Muscle layer of duodenum (tissue), 2 donors: Measurements from ENCODE around the gene PMM2.

Source experiments
- H3K27ac ChIP-seq: one replicate; pipeline ENCODE4 v1.7.0; 2013; ENCODE audit warnings: mild to moderate bottlenecking, low read length
- H3K27me3 ChIP-seq: one replicate; pipeline ENCODE4 v1.7.0; 2013; ENCODE audit warnings: low read depth, mild to moderate bottlenecking, control low read depth, low read length
- H3K36me3 ChIP-seq, 2 donors: one replicate each; pipeline ENCODE4 v1.7.0; 2013; ENCODE audit warnings: low read length in 2 of 2, control low read depth in 1 of 2, mild to moderate bottlenecking in 1 of 2; ENCODE audit not compliant: insufficient read depth in 2 of 2, control insufficient read depth in 1 of 2
- H3K4me1 ChIP-seq, 2 donors: one replicate each; pipeline ENCODE4 v1.7.0; 2013; ENCODE audit warnings: low read length in 2 of 2, mild to moderate bottlenecking in 2 of 2, control low read depth in 1 of 2, moderate library complexity in 1 of 2; ENCODE audit not compliant: insufficient read depth in 2 of 2, control insufficient read depth in 1 of 2
- H3K4me3 ChIP-seq, 2 donors: one replicate each; pipeline ENCODE4 v1.7.0; 2013; ENCODE audit warnings: low read length in 2 of 2, low read depth in 1 of 2, mild to moderate bottlenecking in 1 of 2
- H3K9me3 ChIP-seq, 2 donors: one replicate each; pipeline ENCODE4 v1.7.0; 2013; ENCODE audit warnings: low read length in 2 of 2, control low read depth in 1 of 2, mild to moderate bottlenecking in 1 of 2; ENCODE audit not compliant: control insufficient read depth in 1 of 2
- donor health status: healthy.

PMM2 gene

GRCh38 chr16:8806272-8806983, 8.8 kb downstream of the PMM2 start:
- Histone ChIP-seq H3K36me3 (peaks cover 67 to 83% of the 10 kb centered on the region in 2 donors), H3K9me3 (no peaks in the 10 kb centered on the region), H3K4me1 (no peaks in the 10 kb centered on the region), H3K27ac (no peak overlapping the region), H3K4me3 (no peak overlapping the region), H3K27me3 (no peaks in the 10 kb centered on the region)

- Histone ChIP-seq H3K27me3 (no peaks in the 10 kb centered on the region), H3K9me3 (no peaks in the 10 kb centered on the region), H3K4me3 (no peak overlapping the region), H3K36me3 (peaks cover 69 to 85% of the 10 kb centered on the region in 2 donors), H3K4me1 (no peaks in the 10 kb centered on the region), H3K27ac (no peak overlapping the region)
These were observed 9.6 kb downstream of the PMM2 start for GRCh38 chr16:8807189-8807588.

GRCh38 chr16:8808009-8808408, 10.4 kb downstream of the PMM2 start:
- peaks cover 69 to 86% of the 10 kb centered on the region in 2 donors for H3K36me3 ChIP-seq
- H3K9me3 ChIP-seq = no peaks in the 10 kb centered on the region
- no peaks in the 10 kb centered on the region for H3K27me3 ChIP-seq
- H3K27ac ChIP-seq = no peak overlapping the region
- H3K4me1 ChIP-seq = no peaks in the 10 kb centered on the region
- no peak overlapping the region for H3K4me3 ChIP-seq

GRCh38 chr16:8808613-8809353, 11.1 kb downstream of the PMM2 start:
- H3K36me3 ChIP-seq = peaks cover 72 to 90% of the 10 kb centered on the region in 2 donors
- no peak overlapping the region for H3K27ac ChIP-seq
- no peak overlapping the region for H3K4me3 ChIP-seq
- no peaks in the 10 kb centered on the region for H3K4me1 ChIP-seq
- H3K27me3 ChIP-seq = no peaks in the 10 kb centered on the region
- no peaks in the 10 kb centered on the region for H3K9me3 ChIP-seq

- Histone ChIP-seq H3K36me3 (peaks cover 70 to 83% of the 10 kb centered on the region in 2 donors), H3K4me3 (no peak overlapping the region), H3K27ac (no peak overlapping the region)
These were observed 14.7 kb downstream of the PMM2 start for GRCh38 chr16:8812162-8812843.

GRCh38 chr16:8814095-8814806, 16.6 kb downstream of the PMM2 start:
- Histone ChIP-seq H3K27ac (no peak overlapping the region), H3K4me1 (no peaks in the 10 kb centered on the region), H3K9me3 (no peaks in the 10 kb centered on the region), H3K4me3 (no peak overlapping the region), H3K27me3 (no peaks in the 10 kb centered on the region), H3K36me3 (peaks cover 65 to 75% of the 10 kb centered on the region in 2 donors)

More at GRCh38 chr16:8812162-8812843, 14.7 kb downstream of the PMM2 start:
- Histone ChIP-seq H3K4me1 (no peaks in the 10 kb centered on the region), H3K27me3 (no peaks in the 10 kb centered on the region), H3K9me3 (no peaks in the 10 kb centered on the region)

GRCh38 chr16:8816967-8817655, 19.5 kb downstream of the PMM2 start:
- Histone ChIP-seq H3K4me3 (no peak overlapping the region), H3K36me3 (peaks cover 62% of the 10 kb centered on the region in 2 donors)

GRCh38 chr16:8818504-8819270, 21.0 kb downstream of the PMM2 start:
- Histone ChIP-seq H3K9me3 (no peaks in the 10 kb centered on the region), H3K36me3 (peaks cover 46 to 54% of the 10 kb centered on the region in 2 donors), H3K27ac (no peak overlapping the region)

More at GRCh38 chr16:8816967-8817655, 19.5 kb downstream of the PMM2 start:
- Histone ChIP-seq H3K4me1 (no peaks in the 10 kb centered on the region), H3K27ac (no peak overlapping the region), H3K27me3 (no peaks in the 10 kb centered on the region), H3K9me3 (no peaks in the 10 kb centered on the region)

GRCh38 chr16:8819411-8820034, 21.9 kb downstream of the PMM2 start:
- H3K27me3 ChIP-seq = no peaks in the 10 kb centered on the region
- no peak overlapping the region for H3K27ac ChIP-seq
- no peak overlapping the region for H3K4me3 ChIP-seq
- H3K4me1 ChIP-seq = no peaks in the 10 kb centered on the region
- no peaks in the 10 kb centered on the region for H3K9me3 ChIP-seq
- H3K36me3 ChIP-seq = peaks cover 38 to 50% of the 10 kb centered on the region in 2 donors

More at GRCh38 chr16:8818504-8819270, 21.0 kb downstream of the PMM2 start:
- Histone ChIP-seq H3K27me3 (no peaks in the 10 kb centered on the region), H3K4me1 (no peaks in the 10 kb centered on the region), H3K4me3 (no peak overlapping the region)

GRCh38 chr16:8822403-8822802, 24.8 kb downstream of the PMM2 start:
- no peaks in the 10 kb centered on the region for H3K4me1 ChIP-seq
- peaks cover 24 to 34% of the 10 kb centered on the region in 2 donors for H3K36me3 ChIP-seq

More at GRCh38 chr16:8822403-8822802, 24.8 kb downstream of the PMM2 start:
- no peaks in the 10 kb centered on the region for H3K9me3 ChIP-seq
- no peak overlapping the region for H3K4me3 ChIP-seq
- H3K27ac ChIP-seq = no peak overlapping the region
- H3K27me3 ChIP-seq = no peaks in the 10 kb centered on the region
